ENCODE measurements around the gene GABRR3.

DNA sequence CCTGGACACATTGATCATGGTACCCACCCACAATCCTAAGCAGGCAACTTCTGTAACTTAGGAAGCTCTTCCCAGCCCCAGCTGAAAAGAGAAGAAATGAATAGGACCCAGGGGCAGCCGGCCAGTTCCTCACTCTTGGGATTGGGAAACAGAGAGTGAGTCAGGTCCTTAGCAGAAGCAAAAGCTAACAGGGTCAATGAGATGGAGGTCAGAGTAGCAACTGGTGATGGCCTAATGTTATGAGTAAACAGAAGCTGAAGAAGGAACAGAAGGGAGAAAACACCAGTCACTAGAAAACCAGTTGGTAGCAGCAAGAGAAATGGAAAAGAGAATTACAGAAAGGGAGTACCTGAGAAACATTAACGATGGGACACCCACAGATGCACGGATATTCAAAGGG, 82.8 kb downstream of the GABRR3 start:
- TF ChIP-seq, protein P1, sequence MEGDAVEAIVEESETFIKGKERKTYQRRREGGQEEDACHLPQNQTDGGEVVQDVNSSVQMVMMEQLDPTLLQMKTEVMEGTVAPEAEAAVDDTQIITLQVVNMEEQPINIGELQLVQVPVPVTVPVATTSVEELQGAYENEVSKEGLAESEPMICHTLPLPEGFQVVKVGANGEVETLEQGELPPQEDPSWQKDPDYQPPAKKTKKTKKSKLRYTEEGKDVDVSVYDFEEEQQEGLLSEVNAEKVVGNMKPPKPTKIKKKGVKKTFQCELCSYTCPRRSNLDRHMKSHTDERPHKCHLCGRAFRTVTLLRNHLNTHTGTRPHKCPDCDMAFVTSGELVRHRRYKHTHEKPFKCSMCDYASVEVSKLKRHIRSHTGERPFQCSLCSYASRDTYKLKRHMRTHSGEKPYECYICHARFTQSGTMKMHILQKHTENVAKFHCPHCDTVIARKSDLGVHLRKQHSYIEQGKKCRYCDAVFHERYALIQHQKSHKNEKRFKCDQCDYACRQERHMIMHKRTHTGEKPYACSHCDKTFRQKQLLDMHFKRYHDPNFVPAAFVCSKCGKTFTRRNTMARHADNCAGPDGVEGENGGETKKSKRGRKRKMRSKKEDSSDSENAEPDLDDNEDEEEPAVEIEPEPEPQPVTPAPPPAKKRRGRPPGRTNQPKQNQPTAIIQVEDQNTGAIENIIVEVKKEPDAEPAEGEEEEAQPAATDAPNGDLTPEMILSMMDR (IDR thresholded peaks at IDR 0.05; ENCODE audit: poor library complexity), result no peak
- TF ChIP-seq EZH2 (IDR thresholded peaks at IDR 0.05; ENCODE audit: borderline replicate concordance), result no peak
